Activated CD4-positive, alpha-beta T cell treated with anti-CD3 and anti-CD28 coated beads, Interleukin-2, amount 10 ng/mL, durations not matched to agents 24 days and 14 days (primary cell): ENCODE measurements around the gene ITFG2. TPM values are rescaled to one million over a fixed set of nuclear protein-coding genes. Genes with fewer than 3 reads are reported as not detected.

ENCODE experiments used
- DNase-seq: peaks from one replicate; pipeline ENCODE4 v3.0.0; 2022
- H3K27ac Mint-ChIP-seq: one replicate; pipeline ENCODE4 v1.8.0; 2022; ENCODE audit warnings: mild to moderate bottlenecking, mixed read lengths
- H3K27me3 Mint-ChIP-seq: one replicate; pipeline ENCODE4 v1.8.0; 2022; ENCODE audit warnings: mixed read lengths
- H3K36me3 Mint-ChIP-seq: one replicate; pipeline ENCODE4 v1.8.0; 2022; ENCODE audit warnings: low read depth, mild to moderate bottlenecking, mixed read lengths
- H3K4me1 Mint-ChIP-seq: one replicate; pipeline ENCODE4 v1.8.0; 2021; ENCODE audit warnings: mixed read lengths
- H3K4me3 Mint-ChIP-seq: one replicate; pipeline ENCODE4 v1.8.0; 2022; ENCODE audit warnings: mild to moderate bottlenecking, moderate library complexity, mixed read lengths
- H3K9me3 Mint-ChIP-seq: one replicate; pipeline ENCODE4 v1.8.0; 2021; ENCODE audit warnings: mixed read lengths
- intact Hi-C: fragments of 100-400 bp; cut with micrococcal nuclease; formaldehyde crosslinking; loops from one replicate; pipeline ENCODE4 v1.15.1; 2023
- total RNA-seq: library from RNA; stranded (reverse); gene quantifications from 2 replicates; pipeline ENCODE4 v1.2.3, GENCODE V29; 2022

ITFG2 gene
- total RNA-seq, 1 donor from 2014 or later = 43.8 TPM

- intact Hi-C loops = no loop called here
- Mint-ChIP-seq H3K36me3 (peaks cover 91% of the 10 kb centered on the region), H3K4me3 (no peak overlapping the region), H3K27me3 (no peaks in the 10 kb centered on the region), H3K27ac (no peak overlapping the region), H3K9me3 (no peaks in the 10 kb centered on the region), H3K4me1 (peaks cover 27% of the 10 kb centered on the region)
- no peak for DNase-seq
These were observed 11.3 kb upstream of the ITFG2 start for GRCh38 chr12:2801044-2801783.

GRCh38 chr12:2803635-2804392 lies 8.7 kb upstream of the ITFG2 start:
- intact Hi-C loops = no loop called here
- Mint-ChIP-seq H3K27ac (no peak overlapping the region), H3K27me3 (no peaks in the 10 kb centered on the region), H3K9me3 (no peaks in the 10 kb centered on the region), H3K4me3 (no peak overlapping the region), H3K36me3 (peaks cover 74% of the 10 kb centered on the region), H3K4me1 (peaks cover 5% of the 10 kb centered on the region)
- no peak for DNase-seq

- Mint-ChIP-seq H3K27me3 (no peaks in the 10 kb centered on the region), H3K36me3 (peaks cover 66% of the 10 kb centered on the region), H3K4me3 (no peak overlapping the region), H3K27ac (peak overlapping the region; percentile 3), H3K9me3 (no peaks in the 10 kb centered on the region), H3K4me1 (peaks cover 4% of the 10 kb centered on the region)
- intact Hi-C loops = no loop called here
- DNase-seq = no peak
These were observed 7.9 kb upstream of the ITFG2 start for GRCh38 chr12:2804393-2805142.

- Mint-ChIP-seq H3K4me1 (peaks cover 4% of the 10 kb centered on the region), H3K27me3 (no peaks in the 10 kb centered on the region), H3K9me3 (no peaks in the 10 kb centered on the region), H3K36me3 (peaks cover 61% of the 10 kb centered on the region), H3K4me3 (no peak overlapping the region), H3K27ac (no peak overlapping the region)
- DNase-seq = no peak
- intact Hi-C loops = no loop called here
These were observed 7.3 kb upstream of the ITFG2 start for GRCh38 chr12:2805143-2805520.

- Mint-ChIP-seq H3K27ac (no peak overlapping the region), H3K4me1 (peaks cover 6% of the 10 kb centered on the region), H3K9me3 (no peaks in the 10 kb centered on the region), H3K27me3 (no peaks in the 10 kb centered on the region), H3K36me3 (peaks cover 47% of the 10 kb centered on the region), H3K4me3 (no peak overlapping the region)
- no peak for DNase-seq
- intact Hi-C loops = no loop called here
These were observed 5.8 kb upstream of the ITFG2 start for GRCh38 chr12:2806700-2807099.

- peak overlapping the region; percentile 34 for H3K27ac Mint-ChIP-seq
These were observed 667 bp upstream of the ITFG2 start for GRCh38 chr12:2811801-2812200.

GRCh38 chr12:2813214-2814185 lies 1.0 kb downstream of the ITFG2 start:
- peak; percentile 88 for DNase-seq
- peaks cover 23% of the 10 kb centered on the region for H3K36me3 Mint-ChIP-seq
- peak overlapping the region; percentile 100 for H3K27ac Mint-ChIP-seq
- intact Hi-C loops = loop anchor here (1.0 to 2.0 kb wide), 4 partner anchors 55 to 1123 kb away; partner anchors contain the start of gene ADIPOR2
- H3K9me3 Mint-ChIP-seq = no peaks in the 10 kb centered on the region
- peak overlapping the region; percentile 100 for H3K4me3 Mint-ChIP-seq
- H3K27me3 Mint-ChIP-seq = no peaks in the 10 kb centered on the region
- H3K4me1 Mint-ChIP-seq = peaks cover 21% of the 10 kb centered on the region

More at GRCh38 chr12:2811801-2812200, 667 bp upstream of the ITFG2 start:
- Mint-ChIP-seq H3K36me3 (peaks cover 18% of the 10 kb centered on the region), H3K4me1 (peaks cover 18% of the 10 kb centered on the region), H3K4me3 (peak overlapping the region; percentile 100), H3K27me3 (no peaks in the 10 kb centered on the region), H3K9me3 (no peaks in the 10 kb centered on the region)
- intact Hi-C loops = loop anchor here (1.0 to 2.0 kb wide), 6 partner anchors 16 to 1121 kb away; partner anchors contain the start of genes ADIPOR2 and TULP3
- DNase-seq = no peak

- H3K4me1 Mint-ChIP-seq = peaks cover 3% of the 10 kb centered on the region
- H3K4me3 Mint-ChIP-seq = no peak overlapping the region
- H3K36me3 Mint-ChIP-seq = peaks cover 55% of the 10 kb centered on the region
- H3K27ac Mint-ChIP-seq = no peak overlapping the region
- H3K27me3 Mint-ChIP-seq = no peaks in the 10 kb centered on the region
- H3K9me3 Mint-ChIP-seq = no peaks in the 10 kb centered on the region
- intact Hi-C loops = no loop called here
- no peak for DNase-seq
These were observed 7.3 kb downstream of the ITFG2 start for GRCh38 chr12:2819810-2820209.

GRCh38 chr12:2820432-2820831 lies 8.0 kb downstream of the ITFG2 start:
- DNase-seq = no peak
- peaks cover 3% of the 10 kb centered on the region for H3K4me1 Mint-ChIP-seq
- H3K36me3 Mint-ChIP-seq = peaks cover 58% of the 10 kb centered on the region
- H3K4me3 Mint-ChIP-seq = no peak overlapping the region
- intact Hi-C loops = no loop called here
- H3K9me3 Mint-ChIP-seq = no peaks in the 10 kb centered on the region
- H3K27me3 Mint-ChIP-seq = no peaks in the 10 kb centered on the region
- H3K27ac Mint-ChIP-seq = no peak overlapping the region

GRCh38 chr12:2823483-2823882 lies 11.0 kb downstream of the ITFG2 start:
- intact Hi-C loops = no loop called here
- DNase-seq = no peak
- H3K27ac Mint-ChIP-seq = no peak overlapping the region
- H3K27me3 Mint-ChIP-seq = no peaks in the 10 kb centered on the region
- H3K36me3 Mint-ChIP-seq = peaks cover 49% of the 10 kb centered on the region
- H3K4me3 Mint-ChIP-seq = no peak overlapping the region
- no peaks in the 10 kb centered on the region for H3K4me1 Mint-ChIP-seq
- no peaks in the 10 kb centered on the region for H3K9me3 Mint-ChIP-seq

GRCh38 chr12:2824541-2824940 lies 12.1 kb downstream of the ITFG2 start:
- no peaks in the 10 kb centered on the region for H3K9me3 Mint-ChIP-seq
- no peak overlapping the region for H3K27ac Mint-ChIP-seq
- no peak for DNase-seq
- no peaks in the 10 kb centered on the region for H3K4me1 Mint-ChIP-seq
- no peak overlapping the region for H3K4me3 Mint-ChIP-seq
- no peaks in the 10 kb centered on the region for H3K27me3 Mint-ChIP-seq
- H3K36me3 Mint-ChIP-seq = peaks cover 51% of the 10 kb centered on the region
- intact Hi-C loops = no loop called here

GRCh38 chr12:2825132-2825531 lies 12.7 kb downstream of the ITFG2 start:
- H3K9me3 Mint-ChIP-seq = no peaks in the 10 kb centered on the region
- no peak for DNase-seq

GRCh38 chr12:2826036-2826435 lies 13.6 kb downstream of the ITFG2 start:
- H3K4me3 Mint-ChIP-seq = no peak overlapping the region
- H3K27ac Mint-ChIP-seq = no peak overlapping the region
- H3K9me3 Mint-ChIP-seq = no peaks in the 10 kb centered on the region
- H3K4me1 Mint-ChIP-seq = peaks cover 2% of the 10 kb centered on the region
- intact Hi-C loops = no loop called here
- no peaks in the 10 kb centered on the region for H3K27me3 Mint-ChIP-seq
- no peak for DNase-seq
- H3K36me3 Mint-ChIP-seq = peaks cover 51% of the 10 kb centered on the region

More at GRCh38 chr12:2825132-2825531, 12.7 kb downstream of the ITFG2 start:
- H3K27me3 Mint-ChIP-seq = no peaks in the 10 kb centered on the region
- H3K4me1 Mint-ChIP-seq = no peaks in the 10 kb centered on the region
- H3K36me3 Mint-ChIP-seq = peaks cover 47% of the 10 kb centered on the region
- intact Hi-C loops = no loop called here
- no peak overlapping the region for H3K4me3 Mint-ChIP-seq
- no peak overlapping the region for H3K27ac Mint-ChIP-seq
